Stomach (tissue), 4 donors: Measurements from ENCODE around the gene ASIC2.

Experiments
- EP300 ChIP-seq: sonication (generic); formaldehyde crosslinking; IDR thresholded peaks from one replicate; pipeline ENCODE4 v1.6.1; 2017; ENCODE audit warnings: antibody characterized with exemption
- TF ChIP-seq, protein P1 (sequence below), 7 experiments: fragments of 450-650 bp in 4 of 7; fragments of 200-600 bp in 3 of 7; sonication (generic) in 3 of 7; IDR thresholded peaks; one replicate each; pipeline ENCODE4 v1.5.1; 2016 to 2019; ENCODE audit warnings: antibody characterized with exemption in 7 of 7, control low read depth in 2 of 7, mild to moderate bottlenecking in 1 of 7

DNA sequence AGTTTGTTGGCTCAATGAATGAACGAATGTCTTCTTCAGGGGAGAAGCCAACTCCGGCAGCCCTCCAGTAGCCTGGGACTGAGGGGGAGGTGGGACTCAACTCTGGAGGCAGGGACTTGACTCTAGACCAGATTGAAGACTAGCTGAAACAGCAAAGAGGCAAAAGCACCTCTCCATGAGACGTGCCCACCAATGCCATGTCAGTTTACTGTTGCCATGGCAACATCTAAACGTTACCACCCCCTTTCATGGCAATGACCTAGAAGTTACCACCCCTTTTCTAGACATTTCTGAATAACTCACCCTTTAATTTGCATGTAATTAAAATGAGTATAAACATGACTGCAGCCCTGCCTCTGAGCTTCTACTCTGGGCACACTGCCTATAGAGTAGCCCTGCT is 91.8 kb downstream of the ASIC2 start:
- TF ChIP-seq, protein P1, sequence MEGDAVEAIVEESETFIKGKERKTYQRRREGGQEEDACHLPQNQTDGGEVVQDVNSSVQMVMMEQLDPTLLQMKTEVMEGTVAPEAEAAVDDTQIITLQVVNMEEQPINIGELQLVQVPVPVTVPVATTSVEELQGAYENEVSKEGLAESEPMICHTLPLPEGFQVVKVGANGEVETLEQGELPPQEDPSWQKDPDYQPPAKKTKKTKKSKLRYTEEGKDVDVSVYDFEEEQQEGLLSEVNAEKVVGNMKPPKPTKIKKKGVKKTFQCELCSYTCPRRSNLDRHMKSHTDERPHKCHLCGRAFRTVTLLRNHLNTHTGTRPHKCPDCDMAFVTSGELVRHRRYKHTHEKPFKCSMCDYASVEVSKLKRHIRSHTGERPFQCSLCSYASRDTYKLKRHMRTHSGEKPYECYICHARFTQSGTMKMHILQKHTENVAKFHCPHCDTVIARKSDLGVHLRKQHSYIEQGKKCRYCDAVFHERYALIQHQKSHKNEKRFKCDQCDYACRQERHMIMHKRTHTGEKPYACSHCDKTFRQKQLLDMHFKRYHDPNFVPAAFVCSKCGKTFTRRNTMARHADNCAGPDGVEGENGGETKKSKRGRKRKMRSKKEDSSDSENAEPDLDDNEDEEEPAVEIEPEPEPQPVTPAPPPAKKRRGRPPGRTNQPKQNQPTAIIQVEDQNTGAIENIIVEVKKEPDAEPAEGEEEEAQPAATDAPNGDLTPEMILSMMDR (IDR thresholded peaks at IDR 0.05), result no peak
- TF ChIP-seq EP300, result no peak
